Measurements from ENCODE around the gene PDE7B. TPM values are rescaled to one million over a fixed set of nuclear protein-coding genes. Genes with fewer than 3 reads are reported as not detected.

Gene PDE7B
- total RNA-seq, 1 donor from 2014 or later: 4.4 TPM

DNA sequence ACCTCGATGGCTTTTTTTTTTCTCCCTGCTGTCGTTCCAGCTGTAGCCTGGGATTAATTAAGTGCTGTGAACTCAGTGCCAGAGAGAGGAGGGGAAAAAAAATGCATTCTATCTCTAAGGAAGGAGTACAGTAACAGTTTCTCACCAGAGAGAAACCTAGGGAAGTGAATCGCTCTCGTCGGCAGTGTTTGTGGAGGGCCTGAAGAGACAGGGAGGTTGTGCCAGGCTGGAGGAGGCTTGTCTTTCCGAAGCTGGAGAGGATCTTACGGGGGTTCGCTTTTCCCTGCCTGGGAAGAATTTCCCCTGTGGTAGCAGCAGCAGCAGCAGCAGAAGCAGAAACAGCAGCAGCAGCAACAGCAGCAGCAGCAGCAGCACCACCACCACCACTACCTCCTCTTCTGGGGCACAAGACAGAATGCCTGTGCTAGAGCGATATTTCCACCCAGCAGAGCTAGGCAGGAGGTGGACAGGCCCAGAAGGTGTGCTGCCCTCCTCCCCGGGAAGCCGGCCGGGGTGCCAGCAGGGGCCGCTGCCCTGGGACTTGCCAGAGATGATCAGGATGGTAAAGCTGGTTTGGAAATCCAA is 186.5 kb downstream of the PDE7B start:
- no peak for DNase-seq (ENCODE audit: low spot score)
- intact Hi-C loops (cut with DNase I): loop anchor here (5.0 kb wide), 1 partner anchor 64 kb away; no protein-coding TSS in a partner anchor

- intact Hi-C loops (cut with DNase I): loop anchor here (5.0 kb wide), 1 partner anchor 64 kb away; no protein-coding TSS in a partner anchor
Measured at GRCh38 chr6:136038531-136038930, 187.0 kb downstream of the PDE7B start.

DNA sequence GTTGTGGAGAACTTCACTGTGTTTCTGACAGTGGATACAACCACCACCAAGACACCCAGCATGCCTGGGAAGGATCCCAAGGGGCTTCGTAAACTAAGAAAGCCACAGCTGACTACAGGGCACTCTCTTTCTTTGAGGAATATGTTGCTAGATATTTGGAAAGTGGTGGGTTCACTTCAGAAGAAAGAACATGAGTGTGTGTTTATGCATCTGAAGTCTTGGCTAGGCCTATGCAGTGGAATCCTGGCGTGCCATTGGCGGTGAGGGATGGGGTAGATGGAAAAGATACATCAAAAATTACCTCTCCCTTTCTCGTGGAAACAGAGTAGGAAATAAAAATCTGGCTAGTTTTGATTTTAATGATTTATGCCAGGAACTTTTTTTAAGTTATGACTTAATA is 187.7 kb downstream of the PDE7B start:
- DNase-seq (ENCODE audit: low spot score): no peak
- intact Hi-C loops (cut with DNase I): loop anchor here (5.0 kb wide), 1 partner anchor 63 kb away; no protein-coding TSS in a partner anchor

More at GRCh38 chr6:136038531-136038930, 187.0 kb downstream of the PDE7B start:
- no peak for DNase-seq (ENCODE audit: low spot score)

DNA sequence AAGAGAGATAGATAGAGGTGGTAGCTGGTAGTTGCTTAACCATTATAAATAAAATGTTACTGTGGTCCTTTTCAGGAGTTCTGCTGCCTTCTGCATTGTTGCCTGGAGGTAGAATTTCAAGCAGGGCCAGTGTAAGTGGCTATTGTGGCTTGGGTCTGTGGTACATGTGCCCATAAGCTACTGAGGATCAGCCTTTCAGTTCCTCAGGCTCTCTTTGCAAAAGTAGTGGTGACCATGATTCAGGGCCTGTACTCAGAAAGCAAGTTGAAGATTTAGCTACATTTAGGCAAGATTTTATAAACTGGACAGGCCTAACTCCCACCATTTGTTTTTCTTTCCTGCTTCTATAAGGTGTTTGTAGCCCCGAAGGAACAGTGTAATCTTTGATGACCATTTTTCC is 199.0 kb downstream of the PDE7B start:
- no peak for DNase-seq (ENCODE audit: low spot score)
- intact Hi-C loops (cut with DNase I): no loop called here

DNA sequence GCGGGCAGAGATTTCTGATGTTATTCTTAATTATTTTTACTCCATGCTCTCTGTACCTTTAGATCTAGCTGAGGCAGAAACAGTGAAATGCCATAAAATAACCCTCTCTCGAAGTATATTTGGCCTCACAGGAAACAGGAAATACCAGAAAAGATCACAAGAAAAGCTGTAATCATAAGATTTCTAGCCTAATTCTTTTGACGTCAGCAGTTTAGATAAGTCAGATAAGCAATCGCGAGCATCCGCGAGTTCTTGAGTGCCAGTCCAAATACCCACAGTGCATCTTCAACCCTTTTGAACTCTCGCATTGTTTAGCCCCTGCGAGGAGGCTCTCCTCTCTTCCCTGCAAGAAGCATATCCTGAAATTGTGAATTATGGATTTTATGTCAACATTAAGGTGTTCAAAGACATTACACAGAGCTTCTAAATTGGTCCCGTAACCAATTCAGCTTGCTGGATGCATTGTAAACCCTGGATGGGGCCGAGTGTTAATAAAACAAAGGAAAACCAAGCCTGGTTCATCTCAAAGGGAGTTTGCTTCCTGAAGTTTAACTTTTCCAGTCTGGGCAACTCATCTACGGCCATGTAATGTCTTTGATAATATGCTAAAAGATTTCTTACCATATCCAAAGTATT is 199.8 kb downstream of the PDE7B start:
- intact Hi-C loops (cut with DNase I): no loop called here
- DNase-seq (ENCODE audit: low spot score): no peak

- intact Hi-C loops (cut with DNase I): no loop called here
Measured at GRCh38 chr6:136052031-136052430, 200.5 kb downstream of the PDE7B start.

DNA sequence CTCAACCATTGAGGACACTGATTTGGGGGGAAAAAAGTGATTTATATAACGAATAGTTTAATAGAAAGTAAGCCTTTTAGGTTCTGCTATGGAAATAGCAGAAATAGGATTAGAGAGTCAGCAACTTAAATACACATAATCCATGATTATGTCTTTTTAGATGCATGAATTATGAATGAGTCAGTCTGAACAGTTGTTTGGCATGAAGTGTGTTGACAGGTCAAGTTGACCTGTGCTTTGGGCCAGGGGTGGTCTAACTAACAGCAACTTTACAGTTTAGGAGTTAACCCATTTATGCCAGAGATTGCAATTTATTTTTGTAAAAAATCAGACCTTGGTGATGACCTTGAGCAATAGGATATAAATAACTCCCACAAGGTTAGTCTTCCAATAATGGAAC is 207.4 kb downstream of the PDE7B start:
- DNase-seq (ENCODE audit: low spot score): no peak
- intact Hi-C loops (cut with DNase I): no loop called here

More at GRCh38 chr6:136052031-136052430, 200.5 kb downstream of the PDE7B start:
- DNase-seq (ENCODE audit: low spot score): no peak

- intact Hi-C loops (cut with DNase I): no loop called here
- no peak for DNase-seq (ENCODE audit: low spot score)
Measured at GRCh38 chr6:136059308-136059707, 207.8 kb downstream of the PDE7B start.

DNA sequence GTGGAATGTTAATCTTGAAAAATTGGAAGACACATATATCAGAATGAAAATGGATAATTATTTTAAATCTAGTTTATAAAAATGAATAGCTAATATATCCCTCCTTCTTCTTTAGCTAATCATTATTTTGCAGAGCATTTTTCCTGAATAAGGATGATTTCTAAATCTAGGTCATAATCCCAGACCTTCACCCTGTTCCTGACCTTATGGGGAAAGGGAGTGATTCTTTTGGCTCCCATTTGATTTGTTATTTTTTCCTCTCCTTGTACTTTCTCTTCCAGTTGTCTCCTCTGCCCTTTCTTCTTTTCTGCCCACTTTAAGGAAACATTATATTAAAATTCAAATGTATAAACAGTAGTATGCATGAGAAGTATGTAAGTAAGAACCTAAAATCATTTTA is 208.6 kb downstream of the PDE7B start:
- DNase-seq (ENCODE audit: low spot score): no peak
- intact Hi-C loops (cut with DNase I): no loop called here

- intact Hi-C loops (cut with DNase I): no loop called here
- DNase-seq (ENCODE audit: low spot score): no peak
Measured at GRCh38 chr6:136060759-136061158, 209.3 kb downstream of the PDE7B start.

DNA sequence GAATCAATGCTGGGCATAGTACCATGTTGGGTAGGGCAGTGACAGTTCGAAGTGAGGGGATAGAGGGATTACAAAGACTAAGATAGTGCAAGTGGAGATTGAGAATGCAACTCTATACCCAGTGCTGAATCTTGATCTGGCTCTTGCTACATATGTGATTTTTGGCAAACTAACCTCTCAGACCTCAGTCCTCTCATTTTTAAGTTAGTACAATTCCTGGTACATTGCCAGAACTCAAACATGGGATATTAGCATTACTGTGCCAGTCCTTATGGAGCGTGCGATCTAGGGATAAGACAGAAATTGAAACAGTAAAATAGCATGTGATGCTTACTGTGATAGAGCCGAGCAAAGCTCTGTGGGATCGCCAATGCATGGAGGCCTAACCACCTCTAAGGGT is 210.2 kb downstream of the PDE7B start:
- intact Hi-C loops (cut with DNase I): no loop called here
- no peak for DNase-seq (ENCODE audit: low spot score)

- intact Hi-C loops (cut with DNase I): no loop called here
- no peak for DNase-seq (ENCODE audit: low spot score)
Measured at GRCh38 chr6:136063096-136063495, 211.6 kb downstream of the PDE7B start.

GRCh38 chr6:136066005-136066404 is 214.5 kb downstream of the PDE7B start:
- DNase-seq (ENCODE audit: low spot score): no peak
- intact Hi-C loops (cut with DNase I): no loop called here

DNA sequence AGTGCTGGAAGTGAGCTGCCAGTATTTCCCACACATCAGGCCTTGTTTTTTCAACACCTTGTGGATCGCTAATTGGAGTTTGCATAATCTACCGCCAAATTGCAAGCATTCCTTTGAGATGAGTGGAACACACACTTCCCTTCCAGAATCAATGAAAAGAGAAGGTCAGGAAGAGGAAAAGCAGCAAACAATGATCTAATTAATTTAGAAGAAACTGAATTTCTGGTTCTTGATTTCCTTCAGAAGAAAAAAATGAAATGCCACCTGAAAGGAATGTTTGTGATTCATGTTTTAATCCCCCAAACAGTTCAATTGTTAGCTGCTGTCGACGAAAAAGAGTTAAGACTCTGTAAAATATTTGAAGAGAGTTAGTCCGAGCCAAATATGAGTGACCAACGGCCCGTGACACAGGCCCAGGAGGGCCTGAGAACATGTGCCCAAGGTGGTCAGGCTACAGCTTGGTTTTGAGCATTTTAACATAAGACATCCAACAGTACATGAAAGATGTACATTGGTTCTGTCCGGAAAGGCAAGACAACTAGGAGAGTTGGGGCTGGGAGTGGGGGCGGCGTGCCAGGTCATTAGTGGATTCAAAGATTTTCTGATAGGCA is 216.3 kb downstream of the PDE7B start:
- intact Hi-C loops (cut with DNase I): no loop called here
- no peak for DNase-seq (ENCODE audit: low spot score)

DNA sequence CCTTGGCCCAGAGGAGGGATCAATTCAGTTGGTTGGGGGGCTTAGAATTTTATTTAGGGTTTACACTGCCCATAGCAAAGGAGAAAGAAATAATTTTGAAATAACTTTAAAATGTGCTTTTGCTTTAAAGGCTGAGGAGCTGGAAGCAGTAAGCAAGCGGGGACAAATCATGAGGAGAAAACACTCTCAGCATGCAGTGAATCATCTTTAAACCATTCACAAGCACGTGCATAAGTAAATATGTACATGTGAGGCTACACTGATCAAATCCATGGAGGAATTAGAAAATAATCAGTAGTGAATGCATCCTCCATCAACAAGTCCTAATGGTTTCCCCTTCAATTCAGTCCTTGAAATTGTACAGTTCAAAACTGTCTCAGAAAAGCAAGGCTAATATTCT is 217.6 kb downstream of the PDE7B start:
- no peak for DNase-seq (ENCODE audit: low spot score)
- intact Hi-C loops (cut with DNase I): no loop called here

- intact Hi-C loops (cut with DNase I): no loop called here
- no peak for DNase-seq (ENCODE audit: low spot score)
Measured at GRCh38 chr6:136070815-136071214, 219.3 kb downstream of the PDE7B start.

GRCh38 chr6:136072691-136073090 is 221.2 kb downstream of the PDE7B start:
- intact Hi-C loops (cut with DNase I): no loop called here
- no peak for DNase-seq (ENCODE audit: low spot score)

- intact Hi-C loops (cut with DNase I): no loop called here
- no peak for DNase-seq (ENCODE audit: low spot score)
Measured at GRCh38 chr6:136073216-136073615, 221.7 kb downstream of the PDE7B start.

DNA sequence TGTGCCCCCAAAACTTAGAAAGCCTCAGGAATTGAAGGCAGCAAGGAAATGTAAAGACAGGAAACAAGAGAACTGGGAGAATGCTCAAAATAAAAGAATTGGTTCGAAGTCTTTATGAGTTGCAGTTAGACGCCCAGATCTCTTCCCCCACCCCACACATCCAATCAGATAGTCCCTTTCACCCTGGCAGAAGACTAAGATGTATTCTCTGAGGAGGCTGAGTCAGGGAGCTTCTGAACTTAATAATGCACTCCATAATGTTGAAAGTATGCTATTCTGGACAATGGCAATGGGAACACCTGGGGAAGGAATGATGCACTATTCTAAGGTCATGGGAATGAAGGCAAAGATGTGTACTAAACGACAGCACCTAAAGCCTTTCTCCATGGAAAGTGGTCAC is 225.0 kb downstream of the PDE7B start:
- no peak for DNase-seq (ENCODE audit: low spot score)
- intact Hi-C loops (cut with DNase I): no loop called here

- no peak for DNase-seq (ENCODE audit: low spot score)
- intact Hi-C loops (cut with DNase I): no loop called here
Measured at GRCh38 chr6:136077834-136078576, 226.5 kb downstream of the PDE7B start.
